Nephron progenitor cell (in vitro differentiated cells): Measurements from ENCODE around the gene TMIGD1.

Experiments used
- DNase-seq: peaks from one replicate; pipeline ENCODE4 v3.0.0; 2021
- H3K27ac Mint-ChIP-seq: 2 replicates; pipeline ENCODE4 v1.8.0; 2021; ENCODE audit warnings: mild to moderate bottlenecking, moderate library complexity, mixed read lengths
- H3K27me3 Mint-ChIP-seq: 2 replicates; pipeline ENCODE4 v1.8.0; 2021; ENCODE audit warnings: mild to moderate bottlenecking, low read depth, mixed read lengths; ENCODE audit not compliant: poor library complexity
- H3K36me3 Mint-ChIP-seq: 2 replicates; pipeline ENCODE4 v1.8.0; 2021; ENCODE audit warnings: low read depth, mixed read lengths
- H3K4me1 Mint-ChIP-seq: 2 replicates; pipeline ENCODE4 v1.8.0; 2021; ENCODE audit warnings: mixed read lengths
- H3K4me3 Mint-ChIP-seq: 2 replicates; pipeline ENCODE4 v1.8.0; 2021; ENCODE audit warnings: mild to moderate bottlenecking, moderate library complexity, mixed read lengths
- H3K9me3 Mint-ChIP-seq: 2 replicates; pipeline ENCODE4 v1.8.0; 2021; ENCODE audit warnings: mild to moderate bottlenecking, moderate library complexity, mixed read lengths
- CTCF ChIP-seq: fragments of 200-600 bp; sonication (generic); IDR thresholded peaks from 2 replicates; pipeline ENCODE4 v1.5.0; 2021; ENCODE audit warnings: antibody characterized with exemption

Gene TMIGD1

GRCh38 chr17:30290696-30291542, 42.9 kb downstream of the TMIGD1 start:
- no peak for TF ChIP-seq CTCF
- peak overlapping the region; percentile 63 for H3K27ac Mint-ChIP-seq
- peaks cover 4% of the 10 kb centered on the region for H3K27me3 Mint-ChIP-seq
- peaks cover 14% of the 10 kb centered on the region for H3K4me1 Mint-ChIP-seq
- peak overlapping the region; percentile 93 for H3K4me3 Mint-ChIP-seq
- DNase-seq, result peak; percentile 69
- no peaks in the 10 kb centered on the region for H3K9me3 Mint-ChIP-seq
- peaks cover 20% of the 10 kb centered on the region for H3K36me3 Mint-ChIP-seq

GRCh38 chr17:30290077-30290476, 43.8 kb downstream of the TMIGD1 start:
- peaks cover 14% of the 10 kb centered on the region for H3K4me1 Mint-ChIP-seq
- peaks cover 4% of the 10 kb centered on the region for H3K27me3 Mint-ChIP-seq
- no peak overlapping the region for H3K27ac Mint-ChIP-seq
- peaks cover 27% of the 10 kb centered on the region for H3K36me3 Mint-ChIP-seq
- H3K9me3 Mint-ChIP-seq, result no peaks in the 10 kb centered on the region
- no peak for TF ChIP-seq CTCF
- H3K4me3 Mint-ChIP-seq, result peak overlapping the region; percentile 93
- no peak for DNase-seq

- Mint-ChIP-seq H3K9me3 (no peaks in the 10 kb centered on the region), H3K4me3 (no peak overlapping the region), H3K27ac (peak overlapping the region; percentile 23), H3K36me3 (peaks cover 36% of the 10 kb centered on the region), H3K27me3 (no peaks in the 10 kb centered on the region), H3K4me1 (no peaks in the 10 kb centered on the region)
- DNase-seq, result no peak
- no peak for TF ChIP-seq CTCF
Observed at GRCh38 chr17:30279156-30279555, 54.7 kb downstream of the TMIGD1 start.

- TF ChIP-seq CTCF, result peak; percentile 33
- H3K36me3 Mint-ChIP-seq, result peaks cover 36% of the 10 kb centered on the region
- H3K27me3 Mint-ChIP-seq, result no peaks in the 10 kb centered on the region
- H3K4me1 Mint-ChIP-seq, result no peaks in the 10 kb centered on the region
- H3K4me3 Mint-ChIP-seq, result no peak overlapping the region
- no peak overlapping the region for H3K27ac Mint-ChIP-seq
- DNase-seq, result no peak
- H3K9me3 Mint-ChIP-seq, result no peaks in the 10 kb centered on the region
Observed at GRCh38 chr17:30278032-30278431, 55.8 kb downstream of the TMIGD1 start.

- H3K9me3 Mint-ChIP-seq, result no peaks in the 10 kb centered on the region
- H3K27me3 Mint-ChIP-seq, result no peaks in the 10 kb centered on the region
- peak overlapping the region; percentile 16 for H3K27ac Mint-ChIP-seq
- no peak for TF ChIP-seq CTCF
- DNase-seq, result no peak
- peaks cover 54% of the 10 kb centered on the region for H3K36me3 Mint-ChIP-seq
- no peaks in the 10 kb centered on the region for H3K4me1 Mint-ChIP-seq
- H3K4me3 Mint-ChIP-seq, result no peak overlapping the region
Observed at GRCh38 chr17:30275911-30276310, 57.9 kb downstream of the TMIGD1 start.

- H3K4me3 Mint-ChIP-seq, result no peak overlapping the region
- TF ChIP-seq CTCF, result no peak
- peaks cover 55% of the 10 kb centered on the region for H3K36me3 Mint-ChIP-seq
- H3K27ac Mint-ChIP-seq, result no peak overlapping the region
- H3K27me3 Mint-ChIP-seq, result no peaks in the 10 kb centered on the region
- no peaks in the 10 kb centered on the region for H3K4me1 Mint-ChIP-seq
- no peaks in the 10 kb centered on the region for H3K9me3 Mint-ChIP-seq
- DNase-seq, result no peak
Observed at GRCh38 chr17:30274887-30275286, 59.0 kb downstream of the TMIGD1 start.
